Esophagus muscularis mucosa (tissue), 4 donors: Measurements from ENCODE around the gene TFB1M. TPM values are rescaled to one million over a fixed set of nuclear protein-coding genes. Genes with fewer than 3 reads are reported as not detected.
"Not testable (repeated sequence)": the region's sequence is repeated elsewhere in the genome, so short reads cannot be mapped to it uniquely, and the experiment has no call there.

Experiments
- DNase-seq: peaks from one replicate; pipeline ENCODE4 v3.0.0-alpha.2; 2017; ENCODE audit errors: extremely low spot score
- H3K27ac ChIP-seq, 4 donors: fragments of 200-600 bp; sonication (generic); replicated peaks in 1 of 4; 1 replicate in 3 of 4; 2 replicates in 1 of 4; pipeline ENCODE4 v1.5.1; 2016 to 2019; ENCODE audit warnings: mild to moderate bottlenecking in 1 of 4
- H3K27me3 ChIP-seq, 4 donors: fragments of 200-600 bp; sonication (generic); one replicate each; pipeline versions ENCODE4 v1.5.1 to v1.6.0; 2016 to 2019
- H3K36me3 ChIP-seq, 4 donors: fragments of 200-600 bp; sonication (generic); one replicate each; pipeline ENCODE4 v1.5.1; 2016 to 2019
- H3K4me1 ChIP-seq, 4 donors: fragments of 200-600 bp; sonication (generic); one replicate each; pipeline ENCODE4 v1.5.1; 2016 to 2019
- H3K4me3 ChIP-seq, 4 donors: fragments of 200-600 bp; sonication (generic); 1 replicate in 2 of 4; 2 replicates in 2 of 4; pipeline ENCODE4 v1.5.1; 2016 to 2019; ENCODE audit warnings: mild to moderate bottlenecking in 4 of 4, moderate library complexity in 1 of 4
- H3K9me3 ChIP-seq, 4 donors: fragments of 200-600 bp; sonication (generic); 1 replicate in 3 of 4; 2 replicates in 1 of 4; pipeline ENCODE4 v1.5.1; 2016 to 2019
- EP300 ChIP-seq: sonication (generic); formaldehyde crosslinking; IDR thresholded peaks from one replicate; pipeline ENCODE4 v1.6.1; 2017; ENCODE audit warnings: antibody characterized with exemption
- POLR2A ChIP-seq: fragments of 450-650 bp; IDR thresholded peaks from one replicate; pipeline ENCODE4 v1.6.1; 2017; ENCODE audit warnings: antibody characterized with exemption, moderate library complexity, mild to moderate bottlenecking, low read depth
- POLR2AphosphoS5 ChIP-seq, 2 donors: sonication (generic); formaldehyde crosslinking; IDR thresholded peaks; one replicate each; pipeline ENCODE4 v1.6.1; 2017; ENCODE audit warnings: antibody characterized with exemption in 2 of 2
- WGBS: methylation state at CpG from one replicate; pipeline ENCODE4 v1.1.5; 2018; 5-methylcytosine and 5-hydroxymethylcytosine counted together
- intact Hi-C: fragments of 100-400 bp; cut with DNase I; formaldehyde crosslinking; loops from one replicate; pipeline ENCODE4 v1.15.1; 2023
- total RNA-seq, 4 donors: library from RNA; depleted of rRNA; stranded (reverse); fragments of >200 nt; gene quantifications; one replicate each; pipeline versions ENCODE4 v1.1.0 to v1.2.1, GENCODE V29; 2016
- TF ChIP-seq, protein P1 (sequence below), 3 experiments: fragments of 200-600 bp in 2 of 3; fragments of 450-650 bp in 1 of 3; sonication (generic) in 2 of 3; IDR thresholded peaks; one replicate each; pipeline ENCODE4 v1.5.1; 2017 to 2019; ENCODE audit warnings: antibody characterized with exemption in 3 of 3, mild to moderate bottlenecking in 2 of 3, moderate library complexity in 1 of 3

The TFB1M gene
- 10 to 100 TPM in 3 of 4 donors, 1 to 10 TPM in 1; 6.5 to 15.4 (median 12.2) TPM for total RNA-seq

DNA sequence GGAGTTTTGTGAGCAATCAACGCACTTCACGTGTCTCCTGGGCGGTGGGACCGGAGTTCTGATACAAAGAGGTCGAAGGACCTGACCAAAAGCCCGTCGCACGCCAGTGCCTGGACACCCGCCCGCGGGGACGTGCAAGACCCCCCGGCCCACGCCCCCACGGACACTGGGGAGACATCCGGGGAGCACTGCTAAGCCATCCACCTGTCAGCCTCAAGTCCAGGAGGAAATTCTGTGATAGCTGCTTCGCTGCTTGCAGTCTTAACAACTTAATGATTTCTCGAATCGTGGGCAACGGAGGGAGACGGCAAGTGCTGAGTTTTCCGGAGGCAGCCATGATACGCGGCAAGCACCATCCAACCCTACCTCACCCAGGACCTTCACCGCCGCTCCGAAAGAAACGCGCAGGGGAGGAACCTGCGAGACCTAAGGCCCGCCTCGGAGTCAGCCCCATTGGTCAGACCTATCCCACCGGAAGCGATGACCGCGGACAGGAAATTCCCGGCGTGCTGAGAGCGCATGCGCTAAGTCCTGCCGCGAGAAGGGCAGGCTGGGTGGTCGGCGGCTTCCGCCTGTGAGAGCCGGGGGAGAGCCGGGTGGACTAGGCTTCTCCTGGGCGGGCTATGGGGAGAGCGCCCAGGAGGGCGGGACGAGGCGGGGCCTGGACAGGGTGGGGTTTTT is at the start of gene TFB1M:
TSS of gene TFB1M (minus strand) at position 393 of the 681 bp plus-strand sequence. CDS start at position 337, 56 bp downstream.
- Histone ChIP-seq H3K27me3 (no peaks in the 10 kb centered on the region), H3K4me1 (peaks cover 5 to 25% (median 18%) of the 10 kb centered on the region in 4 donors), H3K9me3 (no peaks in the 10 kb centered on the region), H3K36me3 (peaks cover 0 to 16% (median 14%) of the 10 kb centered on the region in 4 donors), H3K4me3 (peak within 1 kb of the TSS; percentile 79 to 90 (median 90)), H3K27ac (peak within 1 kb of the TSS; percentile 83 to 89 (median 88))
- 0% methylated on average over 34 of the region's 52 CpGs for WGBS
- TF ChIP-seq, protein P1, sequence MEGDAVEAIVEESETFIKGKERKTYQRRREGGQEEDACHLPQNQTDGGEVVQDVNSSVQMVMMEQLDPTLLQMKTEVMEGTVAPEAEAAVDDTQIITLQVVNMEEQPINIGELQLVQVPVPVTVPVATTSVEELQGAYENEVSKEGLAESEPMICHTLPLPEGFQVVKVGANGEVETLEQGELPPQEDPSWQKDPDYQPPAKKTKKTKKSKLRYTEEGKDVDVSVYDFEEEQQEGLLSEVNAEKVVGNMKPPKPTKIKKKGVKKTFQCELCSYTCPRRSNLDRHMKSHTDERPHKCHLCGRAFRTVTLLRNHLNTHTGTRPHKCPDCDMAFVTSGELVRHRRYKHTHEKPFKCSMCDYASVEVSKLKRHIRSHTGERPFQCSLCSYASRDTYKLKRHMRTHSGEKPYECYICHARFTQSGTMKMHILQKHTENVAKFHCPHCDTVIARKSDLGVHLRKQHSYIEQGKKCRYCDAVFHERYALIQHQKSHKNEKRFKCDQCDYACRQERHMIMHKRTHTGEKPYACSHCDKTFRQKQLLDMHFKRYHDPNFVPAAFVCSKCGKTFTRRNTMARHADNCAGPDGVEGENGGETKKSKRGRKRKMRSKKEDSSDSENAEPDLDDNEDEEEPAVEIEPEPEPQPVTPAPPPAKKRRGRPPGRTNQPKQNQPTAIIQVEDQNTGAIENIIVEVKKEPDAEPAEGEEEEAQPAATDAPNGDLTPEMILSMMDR (IDR thresholded peaks at IDR 0.05), result no peak
- TF ChIP-seq POLR2AphosphoS5 (IDR thresholded peaks at IDR 0.05) (peak; percentile 96 to 97), EP300 (no peak), POLR2A (peak; percentile 76)
- intact Hi-C loops, result no loop called here
- DNase-seq, result peak; percentile 99

DNA sequence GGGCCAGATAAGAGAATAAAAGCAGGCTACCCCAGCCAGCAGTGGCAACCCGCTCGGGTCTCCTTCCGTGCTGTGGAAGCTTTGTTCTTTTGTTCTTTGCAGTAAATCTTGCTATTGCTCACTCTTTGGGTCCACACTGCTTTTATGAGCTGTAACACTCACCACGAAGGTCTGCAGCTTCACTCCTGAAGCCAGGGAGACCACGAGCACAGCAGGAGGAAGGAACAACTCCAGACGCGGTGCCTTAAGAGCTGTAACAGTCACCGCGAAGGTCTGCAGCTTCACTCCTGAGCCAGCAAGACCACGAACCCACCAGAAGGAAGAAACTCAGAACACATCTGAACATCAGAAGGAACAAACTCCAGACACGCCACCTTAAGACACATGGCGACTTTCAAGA is 49.7 kb upstream of the TFB1M start:
- 79% methylated on average over 12 of the region's 12 CpGs for WGBS
- DNase-seq, H3K27ac ChIP-seq, H3K4me1 ChIP-seq, H3K36me3 ChIP-seq, intact Hi-C loops, H3K27me3 ChIP-seq, H3K9me3 ChIP-seq, H3K4me3 ChIP-seq: not testable (repeated sequence)

- H3K4me3 ChIP-seq, H3K9me3 ChIP-seq, DNase-seq, H3K36me3 ChIP-seq, H3K27ac ChIP-seq, H3K27me3 ChIP-seq, H3K4me1 ChIP-seq, intact Hi-C loops: not testable (repeated sequence)
- WGBS, result 97% methylated on average over 7 of the region's 39 CpGs
Measured at GRCh38 chr6:155362968-155363632, 48.8 kb upstream of the TFB1M start.

DNA sequence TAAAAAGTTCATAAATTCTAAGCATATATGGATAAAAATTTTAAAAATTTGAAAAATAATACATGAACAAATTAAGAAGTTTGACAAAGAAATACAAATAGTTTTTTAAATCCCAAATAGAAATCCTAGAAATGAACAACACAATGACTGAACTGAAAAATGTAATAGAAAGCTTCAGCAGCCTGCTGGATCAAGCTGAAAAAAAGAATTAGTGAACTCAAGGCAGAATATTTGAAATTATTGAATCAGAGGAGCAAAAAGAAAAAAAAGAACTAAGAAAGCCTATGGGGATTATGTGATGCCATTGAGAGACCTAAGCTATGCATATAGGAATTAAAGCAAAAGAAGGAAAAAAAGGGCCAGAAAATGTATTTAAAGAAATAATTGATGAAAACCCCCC is 39.9 kb upstream of the TFB1M start:
- Histone ChIP-seq H3K27me3 (no peaks in the 10 kb centered on the region), H3K27ac (no peak overlapping the region), H3K36me3 (no peaks in the 10 kb centered on the region), H3K4me1 (no peaks in the 10 kb centered on the region), H3K4me3 (no peak overlapping the region), H3K9me3 (peaks cover 0 to 22% (median 10%) of the 10 kb centered on the region in 4 donors)
- no peak for DNase-seq
- intact Hi-C loops, result no loop called here
- TF ChIP-seq POLR2AphosphoS5 (IDR thresholded peaks at IDR 0.05) (no peak), EP300 (no peak), POLR2A (no peak)
- TF ChIP-seq, protein P1 (IDR thresholded peaks at IDR 0.05), result no peak

- no peaks in the 10 kb centered on the region for H3K36me3 ChIP-seq
Measured at GRCh38 chr6:155352811-155353210, 38.5 kb upstream of the TFB1M start.

More at GRCh38 chr6:155352811-155353210, 38.5 kb upstream of the TFB1M start:
- intact Hi-C loops, result no loop called here
- TF ChIP-seq, protein P1 (IDR thresholded peaks at IDR 0.05), result no peak
- TF ChIP-seq EP300 (no peak), POLR2AphosphoS5 (IDR thresholded peaks at IDR 0.05) (no peak), POLR2A (no peak)
- H3K4me3 ChIP-seq, result no peak overlapping the region
- DNase-seq, result no peak
- H3K27me3 ChIP-seq, result no peaks in the 10 kb centered on the region
- H3K9me3 ChIP-seq, result peaks cover 0 to 24% (median 10%) of the 10 kb centered on the region in 4 donors
- H3K4me1 ChIP-seq, result no peaks in the 10 kb centered on the region
- no peak overlapping the region for H3K27ac ChIP-seq
